K562 (cell line): ENCODE results near the gene CD46. TPM values are rescaled to one million over a fixed set of nuclear protein-coding genes. Genes with fewer than 3 reads are reported as not detected.

ENCODE experiments used
- ATAC-seq: fragments of 200-7000 bp; cut with Tn5 transposase; 3 replicates; pipeline ENCODE4 v1.9.1; 2020; ENCODE audit warnings: moderate library complexity
- BruUV-seq: library from RNA; stranded (reverse); fragments of 400-500 nt; replicated peaks from 2 replicates; lab custom pipeline; 2021; lab: Mats Ljungman, UMichigan
- CTCF ChIA-PET: fragments of 300-600 bp; formaldehyde crosslinking; extraction: SDS; loops from one replicate; lab custom pipeline; 2021; ENCODE audit warnings: low intra/inter-chr PET ratio; lab: Yijun Ruan, JAX
- POLR2A ChIA-PET: fragments of 300-600, 350-650 bp; sonication (Branson Sonifier 250); formaldehyde crosslinking; extraction: SDS; loops from one replicate; lab custom pipeline; 2021; ENCODE audit warnings: antibody characterized with exemption, inconsistent platforms; lab: Yijun Ruan, JAX
- DNase-seq, 4 experiments: peaks; one replicate each; pipeline versions ENCODE4 v3.0.0 to v3.0.0-alpha.2; 2011 to 2018; ENCODE audit warnings: low spot score in 3 of 4, mixed read lengths in 3 of 4; ENCODE audit errors: extremely low read depth in 1 of 4
- FAIRE-seq: peaks from 2 replicates; lab custom pipeline; 2011; peaks lifted over from hg19 to GRCh38; lab: Jason Lieb, UNC
- H2AFZ ChIP-seq: 2 replicates; pipeline ENCODE4 v1.6.0; 2011; ENCODE audit warnings: low read depth, low read length, control low read depth, inconsistent platforms
- H3K27ac ChIP-seq: fragments of 200-600 bp; 3 replicates; pipeline ENCODE4 v1.8.0; 2011; ENCODE audit warnings: low read depth, mild to moderate bottlenecking, control low read depth, inconsistent platforms, low read length, moderate library complexity, mixed read lengths; ENCODE audit errors: extremely low read depth
- H3K27me3 ChIP-seq, 2 experiments: fragments of 300-600 bp in 1 of 2; 2 replicates in 1 of 2; 3 replicates in 1 of 2; pipeline versions ENCODE4 v1.6.0 to v1.8.0; 2011; ENCODE audit warnings: inconsistent platforms in 2 of 2, low read length in 2 of 2, mild to moderate bottlenecking in 1 of 2, mixed read lengths in 1 of 2, moderate library complexity in 1 of 2; ENCODE audit not compliant: control insufficient read depth in 2 of 2, insufficient read depth in 2 of 2
- H3K36me3 ChIP-seq: fragments of 300-600 bp; 3 replicates; pipeline ENCODE4 v1.8.0; 2011; ENCODE audit warnings: mild to moderate bottlenecking, low read length, inconsistent platforms; ENCODE audit not compliant: control insufficient read depth, insufficient read depth
- H3K4me1 ChIP-seq, 2 experiments: fragments of 200-600 bp in 1 of 2; replicated peaks in 1 of 2; 2 replicates in 1 of 2; 3 replicates in 1 of 2; pipeline versions ENCODE4 v1.5.1 to v1.8.0; 2011; ENCODE audit warnings: inconsistent platforms in 2 of 2, low read length in 2 of 2, mild to moderate bottlenecking in 1 of 2, mixed read lengths in 1 of 2, moderate library complexity in 1 of 2; ENCODE audit not compliant: control insufficient read depth in 2 of 2, insufficient read depth in 2 of 2
- H3K4me2 ChIP-seq: 2 replicates; pipeline ENCODE4 v1.6.1; 2011; ENCODE audit warnings: low read length, control low read depth, inconsistent platforms, mixed read lengths; ENCODE audit not compliant: insufficient read depth
- H3K4me3 ChIP-seq: fragments of 200-600 bp; sonication (generic), shearing (Covaris generic); 2 replicates; pipeline ENCODE4 v1.5.1; 2016; ENCODE audit warnings: control low read depth, inconsistent platforms
- H3K79me2 ChIP-seq: fragments of 200-600 bp; 3 replicates; pipeline ENCODE4 v1.8.0; 2011; ENCODE audit warnings: low read length, inconsistent platforms; ENCODE audit not compliant: control insufficient read depth, insufficient read depth
- H3K9ac ChIP-seq, 2 experiments: 2 replicates each; pipeline versions ENCODE4 v1.6.0 to v1.6.1; 2011; ENCODE audit warnings: low read depth in 2 of 2, low read length in 2 of 2, control low read depth in 1 of 2, inconsistent platforms in 1 of 2, mild to moderate bottlenecking in 1 of 2, mixed read lengths in 1 of 2; ENCODE audit not compliant: insufficient read depth in 1 of 2
- H3K9me1 ChIP-seq: one replicate; pipeline ENCODE4 v1.6.0; 2011; ENCODE audit warnings: inconsistent platforms, mild to moderate bottlenecking, low read length, moderate library complexity; ENCODE audit not compliant: control insufficient read depth, insufficient read depth
- H3K9me3 ChIP-seq: replicated peaks from 2 replicates; pipeline ENCODE4 v1.5.1; 2011; ENCODE audit warnings: low read depth, low read length, inconsistent platforms; ENCODE audit not compliant: control insufficient read depth, insufficient read depth
- H4K20me1 ChIP-seq: replicated peaks from 2 replicates; pipeline ENCODE4 v1.6.1; 2011; ENCODE audit warnings: low read length, inconsistent platforms, mixed read lengths; ENCODE audit not compliant: control insufficient read depth, insufficient read depth
- BRCA1 ChIP-seq, 2 experiments: fragments of 450-650 bp in 1 of 2; sonication (generic) in 1 of 2; formaldehyde crosslinking in 1 of 2; IDR thresholded peaks; 2 replicates each; pipeline versions ENCODE4 v1.5.0 to v1.6.1; 2017 to 2020; ENCODE audit warnings: mild to moderate bottlenecking in 1 of 2, missing genetic modification reagents in 1 of 2
- BRD4 ChIP-seq: fragments of 200-600 bp; sonication (generic); IDR thresholded peaks from 2 replicates; pipeline ENCODE4 v1.6.1; 2017; ENCODE audit warnings: inconsistent platforms
- CCNT2 ChIP-seq: IDR thresholded peaks from 2 replicates; pipeline ENCODE4 v1.6.1; 2011; ENCODE audit warnings: borderline replicate concordance, low read depth, mild to moderate bottlenecking, moderate library complexity, mixed read lengths, low read length; ENCODE audit not compliant: insufficient read length; ENCODE audit errors: extremely low read depth
- CEBPB ChIP-seq: fragments of 450-650 bp; IDR thresholded peaks from 2 replicates; pipeline ENCODE4 v1.6.1; 2016; ENCODE audit warnings: missing genetic modification characterization, missing compliant biosample characterization
- CEBPG ChIP-seq, 3 experiments: fragments of 200-800 bp in 1 of 3; sonication (Bioruptor generic) in 1 of 3; sonication (generic) in 1 of 3; formaldehyde crosslinking in 1 of 3; IDR thresholded peaks in 2 of 3; conservative IDR thresholded peaks in 1 of 3; 2 replicates each; pipeline versions ENCODE4 v1.6.1 to v1.8.0; 2016 to 2022; ENCODE audit warnings: missing compliant biosample characterization in 2 of 3, missing genetic modification characterization in 2 of 3, mild to moderate bottlenecking in 1 of 3, missing genetic modification reagents in 1 of 3
- CHCHD3 ChIP-seq: fragments of 250-450 bp; sonication (Bioruptor Pico); IDR thresholded peaks from 2 replicates; pipeline ENCODE4 v2.1.2; 2022; ENCODE audit warnings: mild to moderate bottlenecking
- MIER1 ChIP-seq: fragments of 450-650 bp; IDR thresholded peaks from 2 replicates; pipeline ENCODE4 v1.6.1; 2016; ENCODE audit warnings: antibody characterized with exemption, mild to moderate bottlenecking, low read depth
- NELFE ChIP-seq: IDR thresholded peaks from 2 replicates; pipeline ENCODE4 v1.6.1; 2011; ENCODE audit warnings: mild to moderate bottlenecking; ENCODE audit not compliant: insufficient read depth, insufficient read length
- NFE2L1 ChIP-seq: fragments of 450-650 bp; IDR thresholded peaks from 2 replicates; pipeline ENCODE4 v1.6.1; 2016; ENCODE audit warnings: missing genetic modification characterization, low read depth, mild to moderate bottlenecking, missing compliant biosample characterization, moderate library complexity, borderline replicate concordance
- NONO ChIP-seq, 2 experiments: fragments of 200-400 bp in 1 of 2; fragments of 450-650 bp in 1 of 2; formaldehyde crosslinking in 1 of 2; IDR thresholded peaks; 2 replicates each; pipeline ENCODE4 v1.6.1; 2017; ENCODE audit warnings: low read depth in 2 of 2, mild to moderate bottlenecking in 2 of 2, moderate library complexity in 2 of 2, low read length in 1 of 2
- NUFIP1 ChIP-seq: fragments of 450-650 bp; IDR thresholded peaks from 2 replicates; pipeline ENCODE4 v1.6.1; 2018; ENCODE audit not compliant: partially characterized antibody
- PHF8 ChIP-seq: fragments of 200-600 bp; sonication (generic); IDR thresholded peaks from 2 replicates; pipeline ENCODE4 v1.6.1; 2012; ENCODE audit warnings: mixed run types, mild to moderate bottlenecking, inconsistent platforms, low read length, moderate library complexity, borderline replicate concordance
- SREBF2 ChIP-seq: sonication (generic); formaldehyde crosslinking; IDR thresholded peaks from 2 replicates; pipeline ENCODE4 v1.4.0; 2020; ENCODE audit warnings: mild to moderate bottlenecking, missing genetic modification reagents
- TCF3 ChIP-seq: sonication (generic); formaldehyde crosslinking; IDR thresholded peaks from 2 replicates; pipeline ENCODE4 v1.4.0; 2020; ENCODE audit warnings: mild to moderate bottlenecking, missing genetic modification reagents
- TEAD1 ChIP-seq, 2 experiments: fragments of 450-650 bp in 1 of 2; sonication (generic) in 1 of 2; formaldehyde crosslinking; IDR thresholded peaks; 2 replicates each; pipeline versions ENCODE4 v1.4.0 to v1.8.0; 2020 to 2022; ENCODE audit warnings: mild to moderate bottlenecking in 2 of 2, missing genetic modification reagents in 1 of 2
- ZC3H8 ChIP-seq: fragments of 450-650 bp; IDR thresholded peaks from 2 replicates; pipeline ENCODE4 v1.6.1; 2017
- ZSCAN29 ChIP-seq: fragments of 450-650 bp; IDR thresholded peaks from 2 replicates; pipeline ENCODE4 v1.6.1; 2017
- WGBS: fragments of 100-300 bp; shearing (Covaris generic); methylation state at CpG from one replicate; pipeline ENCODE4 v1.1.6; 2016; ENCODE audit warnings: low coverage, mixed read lengths; ENCODE audit not compliant: insufficient coverage; ENCODE audit errors: missing lambda C conversion rate; 5-methylcytosine and 5-hydroxymethylcytosine counted together
- in situ Hi-C: fragments of 300-500 bp; cut with MboI; formaldehyde crosslinking; loops from 4 replicates; pipeline ENCODE4 v1.15.0; 2018; ENCODE audit warnings: inconsistent platforms, mixed read lengths
- intact Hi-C: fragments of 100-400 bp; cut with micrococcal nuclease; formaldehyde crosslinking; loops from 2 replicates; pipeline ENCODE4 v1.14.2; 2022
- polyA plus RNA-seq, 8 experiments: library from polyadenylated mRNA; depleted of rRNA in 4 of 8; stranded (reverse) in 5 of 8; unstranded in 3 of 8; fragments of >200 nt; fragmentation: Nextera tagmentation in 2 of 8; fragmentation: Illumina TruSeq in 1 of 8; extraction: Ambion mirVana in 2 of 8; extraction: Trizol in 1 of 8; gene quantifications; 2 replicates each; pipeline versions ENCODE4 v1.2.1 to v1.2.3, GENCODE V29; 2011 to 2014; ENCODE audit warnings: inconsistent platforms in 1 of 8, missing spikeins in 1 of 8
- total RNA-seq, 7 experiments: library from RNA; depleted of rRNA in 6 of 7; stranded (reverse); fragments of >200 nt in 6 of 7; fragmentation: Illumina TruSeq in 2 of 7; extraction: Trizol in 2 of 7; gene quantifications; 2 replicates each; pipeline versions ENCODE4 v1.2.1 to v1.2.3, GENCODE V29; 2011 to 2021; ENCODE audit warnings: low replicate concordance in 1 of 7
- TF ChIP-seq, protein P1 (sequence below): sonication (generic); formaldehyde crosslinking; IDR thresholded peaks from 2 replicates; pipeline ENCODE4 v1.8.0; 2022; ENCODE audit warnings: missing genetic modification reagents, mild to moderate bottlenecking, borderline replicate concordance
- TF ChIP-seq, protein P2 (sequence below): fragments of 250-450 bp; sonication (Bioruptor Pico); IDR thresholded peaks from 2 replicates; pipeline ENCODE4 v1.5.0; 2021
- TF ChIP-seq, protein P3 (sequence below): fragments of 450-650 bp; IDR thresholded peaks from 2 replicates; pipeline ENCODE4 v1.6.1; 2016; ENCODE audit warnings: missing biosample characterization, missing genetic modification characterization

The CD46 gene
- total and polyA plus RNA-seq, 9 of the 15 experiments (the other 6 are each of a cell fraction or from before 2014, with no cell fraction given) = 87.9 to 374 (median 156) TPM

DNA sequence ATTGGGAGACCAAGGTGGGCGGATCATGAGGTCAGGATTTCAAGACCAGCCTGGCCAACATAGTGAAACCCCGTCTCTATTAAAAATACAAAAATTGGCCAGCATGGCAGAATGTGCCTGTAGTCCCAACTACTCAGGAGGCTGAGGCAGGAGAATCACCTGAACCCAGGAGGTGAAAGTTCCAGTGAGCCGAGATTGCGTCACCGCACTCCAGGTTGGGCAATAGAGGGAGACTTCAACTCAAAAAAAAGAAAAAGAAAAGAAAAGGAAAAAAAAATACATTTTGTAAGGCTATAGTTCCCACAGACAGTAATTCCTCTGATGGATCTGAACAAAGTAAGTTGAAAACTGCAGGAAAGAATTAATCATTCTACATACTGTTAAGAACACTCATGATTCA, 48.1 kb upstream of the CD46 start:
- Histone ChIP-seq H3K27ac (no peak overlapping the region), H3K27me3 (no peaks in the 10 kb centered on the region), H3K79me2 (no peaks in the 10 kb centered on the region), H3K9ac (no peak overlapping the region), H4K20me1 (no peaks in the 10 kb centered on the region), H2AFZ (no peak overlapping the region), H3K4me1 (no peaks in the 10 kb centered on the region), H3K36me3 (peaks cover 12% of the 10 kb centered on the region; the same call in 2 of the 3 replicates), H3K4me2 (no peak overlapping the region), H3K4me3 (no peak overlapping the region), H3K9me3 (no peaks in the 10 kb centered on the region), H3K9me1 (no peaks in the 10 kb centered on the region)
- BruUV-seq = no TSS peak
- in situ Hi-C loops (loop anchor here (5.0 kb wide), 1 partner anchor 126 kb away; no protein-coding TSS in a partner anchor), intact Hi-C loops (no loop called here)
- DNase-seq (no peak), FAIRE-seq (no peak), ATAC-seq (no peak)
- ChIA-PET CTCF (no interaction called here), POLR2A (no interaction called here)
- WGBS = 94% methylated on average over 5 of the region's 5 CpGs
- TF ChIP-seq BRCA1 (IDR thresholded peaks at IDR 0.05) (no peak), BRCA1 (CRISPR knock-in tag; IDR thresholded peaks at IDR 0.05) (no peak), SREBF2 (CRISPR knock-in tag) (no peak), NUFIP1 (no peak), NELFE (no peak), TEAD1 (CRISPR knock-in tag; IDR thresholded peaks at IDR 0.05) (no peak), MIER1 (no peak), NFE2L1 (no peak), CEBPG (CRISPR knock-in tag; IDR thresholded peaks at IDR 0.05) (peak; percentile 55; the same call in 1 of the 2 replicates), CEBPG (tag; conservative IDR thresholded peaks at IDR 0.05 in 1 of 2, IDR thresholded peaks at IDR 0.05 in 1 of 2) (peak; percentile 46 to 91; a peak in 3 of 4 replicates), NONO (IDR thresholded peaks at IDR 0.05; ENCODE audit: low read depth in 2 of 2, low read length in 1 of 2) (no peak), CEBPB (tag) (peak; percentile 93), TCF3 (CRISPR knock-in tag) (no peak), CHCHD3 (CRISPR knock-in tag) (no peak), CCNT2 (no peak), BRD4 (no peak), ZC3H8 (no peak), ZSCAN29 (no peak), PHF8 (no peak)
- TF ChIP-seq, protein P1, sequence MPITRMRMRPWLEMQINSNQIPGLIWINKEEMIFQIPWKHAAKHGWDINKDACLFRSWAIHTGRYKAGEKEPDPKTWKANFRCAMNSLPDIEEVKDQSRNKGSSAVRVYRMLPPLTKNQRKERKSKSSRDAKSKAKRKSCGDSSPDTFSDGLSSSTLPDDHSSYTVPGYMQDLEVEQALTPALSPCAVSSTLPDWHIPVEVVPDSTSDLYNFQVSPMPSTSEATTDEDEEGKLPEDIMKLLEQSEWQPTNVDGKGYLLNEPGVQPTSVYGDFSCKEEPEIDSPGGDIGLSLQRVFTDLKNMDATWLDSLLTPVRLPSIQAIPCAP (CRISPR knock-in tag) = no peak
- TF ChIP-seq, protein P2, sequence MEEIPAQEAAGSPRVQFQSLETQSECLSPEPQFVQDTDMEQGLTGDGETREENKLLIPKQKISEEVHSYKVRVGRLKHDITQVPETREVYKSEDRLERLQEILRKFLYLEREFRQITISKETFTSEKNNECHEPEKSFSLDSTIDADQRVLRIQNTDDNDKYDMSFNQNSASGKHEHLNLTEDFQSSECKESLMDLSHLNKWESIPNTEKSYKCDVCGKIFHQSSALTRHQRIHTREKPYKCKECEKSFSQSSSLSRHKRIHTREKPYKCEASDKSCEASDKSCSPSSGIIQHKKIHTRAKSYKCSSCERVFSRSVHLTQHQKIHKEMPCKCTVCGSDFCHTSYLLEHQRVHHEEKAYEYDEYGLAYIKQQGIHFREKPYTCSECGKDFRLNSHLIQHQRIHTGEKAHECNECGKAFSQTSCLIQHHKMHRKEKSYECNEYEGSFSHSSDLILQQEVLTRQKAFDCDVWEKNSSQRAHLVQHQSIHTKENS (CRISPR knock-in tag) = no peak
- TF ChIP-seq, protein P3, sequence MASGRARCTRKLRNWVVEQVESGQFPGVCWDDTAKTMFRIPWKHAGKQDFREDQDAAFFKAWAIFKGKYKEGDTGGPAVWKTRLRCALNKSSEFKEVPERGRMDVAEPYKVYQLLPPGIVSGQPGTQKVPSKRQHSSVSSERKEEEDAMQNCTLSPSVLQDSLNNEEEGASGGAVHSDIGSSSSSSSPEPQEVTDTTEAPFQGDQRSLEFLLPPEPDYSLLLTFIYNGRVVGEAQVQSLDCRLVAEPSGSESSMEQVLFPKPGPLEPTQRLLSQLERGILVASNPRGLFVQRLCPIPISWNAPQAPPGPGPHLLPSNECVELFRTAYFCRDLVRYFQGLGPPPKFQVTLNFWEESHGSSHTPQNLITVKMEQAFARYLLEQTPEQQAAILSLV (tag) = peak; percentile 27; the same call in 1 of the 2 replicates
